ENCODE data around the gene CDRT4.

CDRT4 gene

DNA sequence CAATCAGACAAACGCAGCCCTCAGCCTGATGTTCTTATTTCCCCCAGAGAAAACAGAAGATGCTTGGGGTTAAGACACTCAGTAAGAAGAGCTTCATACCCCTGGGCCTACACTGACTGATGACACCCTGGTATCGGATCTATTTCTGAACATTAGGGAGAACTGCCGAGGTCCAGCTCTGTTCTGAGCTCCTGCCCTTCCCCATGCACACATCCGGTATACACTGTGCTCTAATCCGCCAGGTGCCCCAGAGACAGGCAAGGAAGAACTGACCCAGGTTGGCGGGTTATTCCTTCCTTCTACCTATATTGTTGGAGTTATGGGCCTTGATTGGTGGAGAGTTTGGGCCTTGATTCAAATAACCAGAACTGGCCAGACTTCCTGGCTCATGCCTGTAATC is 68.0 kb downstream of the CDRT4 start:
- DNase-seq (ENCODE audit: low read depth): no peak
- TF ChIP-seq, protein P1, sequence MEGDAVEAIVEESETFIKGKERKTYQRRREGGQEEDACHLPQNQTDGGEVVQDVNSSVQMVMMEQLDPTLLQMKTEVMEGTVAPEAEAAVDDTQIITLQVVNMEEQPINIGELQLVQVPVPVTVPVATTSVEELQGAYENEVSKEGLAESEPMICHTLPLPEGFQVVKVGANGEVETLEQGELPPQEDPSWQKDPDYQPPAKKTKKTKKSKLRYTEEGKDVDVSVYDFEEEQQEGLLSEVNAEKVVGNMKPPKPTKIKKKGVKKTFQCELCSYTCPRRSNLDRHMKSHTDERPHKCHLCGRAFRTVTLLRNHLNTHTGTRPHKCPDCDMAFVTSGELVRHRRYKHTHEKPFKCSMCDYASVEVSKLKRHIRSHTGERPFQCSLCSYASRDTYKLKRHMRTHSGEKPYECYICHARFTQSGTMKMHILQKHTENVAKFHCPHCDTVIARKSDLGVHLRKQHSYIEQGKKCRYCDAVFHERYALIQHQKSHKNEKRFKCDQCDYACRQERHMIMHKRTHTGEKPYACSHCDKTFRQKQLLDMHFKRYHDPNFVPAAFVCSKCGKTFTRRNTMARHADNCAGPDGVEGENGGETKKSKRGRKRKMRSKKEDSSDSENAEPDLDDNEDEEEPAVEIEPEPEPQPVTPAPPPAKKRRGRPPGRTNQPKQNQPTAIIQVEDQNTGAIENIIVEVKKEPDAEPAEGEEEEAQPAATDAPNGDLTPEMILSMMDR (conservative IDR thresholded peaks at IDR 0.05; ENCODE audit: low read depth, low read length): no peak
- H3K4me3 ChIP-seq (ENCODE audit: low read depth, low read length): no peak overlapping the region

DNA sequence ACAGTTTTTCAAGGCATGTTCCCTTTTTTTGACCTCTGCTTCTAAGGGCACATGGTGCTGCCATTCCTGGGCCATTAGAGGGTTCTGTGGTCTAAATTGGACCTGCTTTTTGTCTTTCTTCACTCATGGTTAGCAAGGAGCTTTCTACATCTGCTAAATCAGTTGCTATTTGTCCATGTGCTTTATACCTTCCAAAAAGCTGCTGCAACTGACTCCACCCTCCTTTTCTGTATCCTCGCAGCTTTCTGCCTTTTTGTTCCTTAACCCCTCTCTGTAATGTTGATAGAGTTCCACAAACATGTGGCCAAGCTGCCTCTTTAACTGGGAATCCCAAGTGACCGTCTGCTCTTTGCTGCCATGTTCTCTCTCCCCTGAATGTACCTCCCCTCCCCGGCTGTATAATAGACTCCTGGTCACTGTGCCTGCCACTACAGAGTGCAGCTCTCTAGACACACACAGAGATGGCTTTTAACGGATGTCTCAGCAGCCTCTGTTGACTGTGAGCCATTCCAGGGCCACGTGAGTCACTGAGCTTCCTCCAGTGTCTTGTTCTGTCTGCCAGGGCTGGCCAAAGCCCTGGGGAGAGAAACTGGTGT is 68.6 kb downstream of the CDRT4 start:
- TF ChIP-seq, protein P1 (conservative IDR thresholded peaks at IDR 0.05; ENCODE audit: low read depth, low read length): no peak
- H3K4me3 ChIP-seq (ENCODE audit: low read depth, low read length): no peak overlapping the region
- no peak for DNase-seq (ENCODE audit: low read depth)

DNA sequence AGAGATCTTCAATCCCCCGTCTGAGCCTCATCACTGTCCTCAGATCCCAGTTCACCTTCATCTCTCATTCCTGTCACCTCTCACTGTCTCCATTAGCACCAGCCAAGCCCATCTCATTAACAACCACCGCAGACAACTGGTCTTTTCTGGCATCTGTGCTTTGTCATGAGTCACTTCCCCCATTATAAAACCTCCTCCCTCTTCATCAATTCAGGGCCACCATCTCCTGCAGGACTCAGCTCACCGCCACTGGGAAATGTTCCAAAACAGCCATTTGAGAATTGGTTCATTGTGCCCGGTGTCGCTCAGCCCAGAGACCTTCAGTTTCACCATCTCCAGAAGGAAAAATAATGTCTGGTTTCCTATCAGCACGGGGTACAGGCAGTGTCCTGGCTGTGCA is 69.1 kb downstream of the CDRT4 start:
- TF ChIP-seq, protein P1 (conservative IDR thresholded peaks at IDR 0.05; ENCODE audit: low read depth, low read length): no peak
- DNase-seq (ENCODE audit: low read depth): no peak
- H3K4me3 ChIP-seq (ENCODE audit: low read depth, low read length): no peak overlapping the region

DNA sequence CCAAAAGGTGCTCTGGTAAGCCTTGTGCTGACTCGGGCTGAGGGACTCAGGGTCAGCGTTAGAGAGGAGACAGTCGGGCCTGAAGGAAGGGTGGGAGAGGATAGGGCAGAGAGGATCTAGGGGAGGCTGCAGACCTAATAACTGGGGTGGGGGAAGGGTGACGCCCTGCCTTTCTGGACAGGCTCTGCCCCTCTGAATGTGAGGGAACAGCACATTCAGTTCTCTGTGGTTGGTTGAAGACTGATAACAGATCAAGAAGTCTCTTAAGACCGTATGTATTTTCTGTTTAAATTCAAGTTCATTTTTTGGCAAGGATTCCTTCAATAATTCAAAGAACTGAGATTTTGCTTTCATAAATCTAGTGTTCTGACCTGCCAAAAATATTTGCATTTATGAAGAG is 69.8 kb downstream of the CDRT4 start:
- H3K4me3 ChIP-seq (ENCODE audit: low read depth, low read length): no peak overlapping the region
- TF ChIP-seq, protein P1 (conservative IDR thresholded peaks at IDR 0.05; ENCODE audit: low read depth, low read length): no peak
- no peak for DNase-seq (ENCODE audit: low read depth)

DNA sequence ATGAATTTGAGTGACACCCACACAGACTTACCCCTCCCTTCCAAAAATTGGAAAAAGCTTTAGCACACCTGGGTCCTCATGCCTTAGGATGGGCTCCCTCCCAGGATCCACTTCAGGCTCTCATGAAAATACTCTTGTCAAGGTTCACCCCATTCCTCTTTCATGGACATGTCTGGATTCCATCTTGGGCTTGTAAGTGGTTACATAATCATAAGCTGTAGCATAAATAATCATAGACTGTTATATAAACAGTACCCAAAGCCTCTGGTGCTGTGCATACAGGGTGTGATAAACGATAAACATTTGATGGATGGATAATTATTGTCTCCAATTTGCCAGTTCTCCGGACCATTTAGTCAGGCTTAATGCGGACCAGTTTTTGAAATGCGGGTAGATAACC is 72.3 kb downstream of the CDRT4 start:
- no peak overlapping the region for H3K4me3 ChIP-seq (ENCODE audit: low read depth, low read length)
- TF ChIP-seq, protein P1 (conservative IDR thresholded peaks at IDR 0.05; ENCODE audit: low read depth, low read length): no peak
- no peak for DNase-seq (ENCODE audit: low read depth)

DNA sequence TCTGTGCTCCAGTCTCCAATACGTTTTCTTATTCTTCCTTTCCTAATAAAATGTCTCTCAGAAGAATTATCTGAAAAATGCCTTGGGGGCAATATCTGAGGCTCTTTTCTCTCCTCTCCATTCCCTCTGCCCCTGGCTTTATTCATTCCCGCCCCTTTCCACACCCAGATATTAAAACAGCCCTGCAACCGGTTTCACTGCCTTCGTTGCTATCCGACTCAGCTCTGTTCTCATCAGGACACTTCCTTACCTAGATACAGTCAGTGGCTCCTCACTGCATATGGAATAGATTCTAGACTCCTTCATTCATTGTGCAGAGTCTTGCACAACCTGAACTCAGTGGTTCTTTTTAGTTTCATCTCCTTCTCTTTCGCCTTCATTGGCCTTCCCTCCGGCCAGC is 74.0 kb downstream of the CDRT4 start:
- no peak for DNase-seq (ENCODE audit: low read depth)
- H3K4me3 ChIP-seq (ENCODE audit: low read depth, low read length): no peak overlapping the region
- TF ChIP-seq, protein P1 (conservative IDR thresholded peaks at IDR 0.05; ENCODE audit: low read depth, low read length): no peak

DNA sequence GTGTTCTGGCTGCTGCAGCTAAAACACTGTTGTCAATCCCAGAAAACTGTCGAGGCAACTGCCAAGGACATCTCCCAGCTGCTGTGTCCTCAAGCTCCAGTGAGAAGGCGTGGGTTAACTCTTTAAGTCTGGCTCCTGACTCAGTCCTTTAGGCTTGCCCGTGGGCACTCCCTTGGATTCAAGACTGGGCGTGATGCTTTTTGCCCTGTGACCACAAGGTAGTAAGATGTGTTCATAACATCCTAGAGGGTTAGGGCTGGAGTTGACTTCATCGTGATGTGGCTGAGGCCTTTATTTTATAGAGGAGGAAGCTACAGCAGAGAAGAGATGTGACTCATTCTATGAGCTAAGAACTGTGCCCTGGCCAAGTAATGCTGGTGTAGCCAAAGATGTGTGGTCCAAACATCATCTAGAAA is 75.1 kb downstream of the CDRT4 start:
- TF ChIP-seq, protein P1 (conservative IDR thresholded peaks at IDR 0.05; ENCODE audit: low read depth, low read length): no peak
- peak; percentile 62 for DNase-seq (ENCODE audit: low read depth)
- no peak overlapping the region for H3K4me3 ChIP-seq (ENCODE audit: low read depth, low read length)
